Bronchial epithelial cell (primary cell): ENCODE results near the gene NHERF2. TPM values are rescaled to one million over a fixed set of nuclear protein-coding genes. Genes with fewer than 3 reads are reported as not detected.

Experiments used
- DNase-seq: peaks from one replicate; pipeline ENCODE4 v3.0.0-alpha.2; 2010; ENCODE audit warnings: low read depth
- FAIRE-seq: peaks from 2 replicates; lab custom pipeline; 2011; peaks lifted over from hg19 to GRCh38; lab: Jason Lieb, UNC
- H3K27me3 ChIP-seq: 2 replicates; pipeline ENCODE4 v1.5.1; 2011; ENCODE audit warnings: low read length; ENCODE audit not compliant: control insufficient read depth, insufficient read depth
- H3K36me3 ChIP-seq: 2 replicates; pipeline ENCODE4 v1.5.1; 2011; ENCODE audit warnings: low read length; ENCODE audit not compliant: control insufficient read depth, insufficient read depth
- H3K4me3 ChIP-seq: 2 replicates; pipeline ENCODE4 v1.5.1; 2011; ENCODE audit warnings: mild to moderate bottlenecking, low read depth, low read length, control low read depth
- CTCF ChIP-seq: IDR thresholded peaks from 2 replicates; pipeline ENCODE4 v1.5.1; 2011; ENCODE audit warnings: mild to moderate bottlenecking, moderate library complexity, low read length, control low read depth, inconsistent platforms; ENCODE audit not compliant: insufficient read depth, severe bottlenecking
- total RNA-seq: library from RNA; depleted of rRNA; stranded (reverse); fragments of >200 nt; gene quantifications from 2 replicates; pipeline ENCODE4 v1.2.1, GENCODE V29; 2014

The NHERF2 gene
- total RNA-seq, 1 donor from 2014 or later, result 15.8 TPM

- FAIRE-seq (no peak), DNase-seq (no peak)
- Histone ChIP-seq H3K27me3 (no peaks in the 10 kb centered on the region), H3K36me3 (peaks cover 29% of the 10 kb centered on the region), H3K4me3 (no peak overlapping the region)
- TF ChIP-seq CTCF, result no peak
Measured at GRCh38 chr16:2083409-2083808, 56.7 kb downstream of the NHERF2 start.

- H3K4me3 ChIP-seq, result no peak overlapping the region
- no peak for DNase-seq
- no peaks in the 10 kb centered on the region for H3K27me3 ChIP-seq
- H3K36me3 ChIP-seq, result peaks cover 32% of the 10 kb centered on the region
- no peak for TF ChIP-seq CTCF
- no peak for FAIRE-seq
Measured at GRCh38 chr16:2083876-2084780, 57.4 kb downstream of the NHERF2 start.

- H3K27me3 ChIP-seq, result no peaks in the 10 kb centered on the region
- H3K4me3 ChIP-seq, result no peak overlapping the region
- DNase-seq (no peak), FAIRE-seq (no peak)
- TF ChIP-seq CTCF, result no peak
- peaks cover 38% of the 10 kb centered on the region for H3K36me3 ChIP-seq
Measured at GRCh38 chr16:2084895-2085625, 58.4 kb downstream of the NHERF2 start.

- FAIRE-seq (no peak), DNase-seq (no peak)
- no peak overlapping the region for H3K4me3 ChIP-seq
- H3K27me3 ChIP-seq, result no peaks in the 10 kb centered on the region
- peaks cover 44% of the 10 kb centered on the region for H3K36me3 ChIP-seq
- no peak for TF ChIP-seq CTCF
Measured at GRCh38 chr16:2085669-2086068, 59.0 kb downstream of the NHERF2 start.

GRCh38 chr16:2086106-2086742 lies 59.5 kb downstream of the NHERF2 start:
- TF ChIP-seq CTCF, result no peak
- DNase-seq (no peak), FAIRE-seq (no peak)
- Histone ChIP-seq H3K4me3 (no peak overlapping the region), H3K27me3 (no peaks in the 10 kb centered on the region), H3K36me3 (peaks cover 43% of the 10 kb centered on the region)
